ENCODE results near the gene DIABLO.

DNA sequence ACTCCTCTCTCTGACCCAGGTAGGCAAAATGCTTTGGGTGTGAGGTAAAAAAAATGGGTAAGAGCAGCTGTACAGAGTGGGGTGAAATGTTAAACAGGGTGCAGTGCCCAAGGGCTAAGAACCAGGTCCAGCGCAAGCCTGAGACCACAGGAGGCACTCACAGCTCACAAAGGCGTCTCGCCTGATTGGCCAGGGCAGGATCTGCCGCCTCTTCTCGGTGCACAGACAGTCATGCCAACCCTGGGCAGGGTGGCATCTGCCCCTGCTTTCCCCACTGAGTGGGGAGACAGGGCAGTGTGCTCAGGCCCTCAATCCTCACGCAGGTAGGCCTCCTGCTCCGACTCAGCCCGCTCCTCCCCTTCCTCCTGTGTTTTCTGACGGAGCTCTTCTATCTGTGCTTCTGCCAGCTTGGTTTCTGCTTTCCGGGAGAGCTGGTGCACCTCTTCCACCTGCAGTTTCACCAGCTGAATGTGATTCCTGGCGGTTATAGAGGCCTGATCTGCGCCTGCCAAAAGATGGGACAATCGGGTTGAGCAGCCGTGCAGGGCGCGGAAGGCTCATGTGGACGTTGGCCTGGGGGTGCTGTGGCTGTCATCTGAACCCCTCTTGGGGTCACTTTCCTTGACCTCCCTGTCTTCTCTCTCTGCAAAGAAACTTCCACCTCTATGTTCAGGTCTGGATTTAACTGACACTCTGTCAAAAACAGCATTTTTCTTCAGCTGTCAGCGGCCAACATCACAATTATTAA is 17.6 kb downstream of the DIABLO start:
- no peak for TF ChIP-seq CEBPB (IDR thresholded peaks at IDR 0.05; ENCODE audit: low read depth)
- TF ChIP-seq, protein P1, sequence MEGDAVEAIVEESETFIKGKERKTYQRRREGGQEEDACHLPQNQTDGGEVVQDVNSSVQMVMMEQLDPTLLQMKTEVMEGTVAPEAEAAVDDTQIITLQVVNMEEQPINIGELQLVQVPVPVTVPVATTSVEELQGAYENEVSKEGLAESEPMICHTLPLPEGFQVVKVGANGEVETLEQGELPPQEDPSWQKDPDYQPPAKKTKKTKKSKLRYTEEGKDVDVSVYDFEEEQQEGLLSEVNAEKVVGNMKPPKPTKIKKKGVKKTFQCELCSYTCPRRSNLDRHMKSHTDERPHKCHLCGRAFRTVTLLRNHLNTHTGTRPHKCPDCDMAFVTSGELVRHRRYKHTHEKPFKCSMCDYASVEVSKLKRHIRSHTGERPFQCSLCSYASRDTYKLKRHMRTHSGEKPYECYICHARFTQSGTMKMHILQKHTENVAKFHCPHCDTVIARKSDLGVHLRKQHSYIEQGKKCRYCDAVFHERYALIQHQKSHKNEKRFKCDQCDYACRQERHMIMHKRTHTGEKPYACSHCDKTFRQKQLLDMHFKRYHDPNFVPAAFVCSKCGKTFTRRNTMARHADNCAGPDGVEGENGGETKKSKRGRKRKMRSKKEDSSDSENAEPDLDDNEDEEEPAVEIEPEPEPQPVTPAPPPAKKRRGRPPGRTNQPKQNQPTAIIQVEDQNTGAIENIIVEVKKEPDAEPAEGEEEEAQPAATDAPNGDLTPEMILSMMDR (IDR thresholded peaks at IDR 0.05 in 2 of 3, conservative IDR thresholded peaks at IDR 0.05 in 1 of 3; ENCODE audit: borderline replicate concordance in 1 of 3, insufficient read depth in 1 of 3, low read depth in 2 of 3, low read length in 2 of 3): no peak
- TF ChIP-seq POLR2A (IDR thresholded peaks at IDR 0.05; ENCODE audit: borderline replicate concordance, extremely low read depth, insufficient read depth, insufficient read length): no peak
- TF ChIP-seq POLR2AphosphoS5 (IDR thresholded peaks at IDR 0.05; ENCODE audit: low read depth, low read length): no peak
- TF ChIP-seq, protein P2, sequence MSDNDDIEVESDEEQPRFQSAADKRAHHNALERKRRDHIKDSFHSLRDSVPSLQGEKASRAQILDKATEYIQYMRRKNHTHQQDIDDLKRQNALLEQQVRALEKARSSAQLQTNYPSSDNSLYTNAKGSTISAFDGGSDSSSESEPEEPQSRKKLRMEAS (IDR thresholded peaks at IDR 0.05): no peak
- TF ChIP-seq EZH2 (IDR thresholded peaks at IDR 0.05): no peak
- no peak for TF ChIP-seq RAD21 (IDR thresholded peaks at IDR 0.05; ENCODE audit: low read depth)
- no peak for TF ChIP-seq FOSL1 (IDR thresholded peaks at IDR 0.05; ENCODE audit: low read depth)
- TF ChIP-seq SIN3A (IDR thresholded peaks at IDR 0.05; ENCODE audit: low read depth): no peak

All from HCT116 (cell line).